Measurements from ENCODE around the gene TGM5. TPM values are rescaled to one million over a fixed set of nuclear protein-coding genes. Genes with fewer than 3 reads are reported as not detected.
"Not testable (repeated sequence)": the region's sequence is repeated elsewhere in the genome, so short reads cannot be mapped to it uniquely, and the experiment has no call there.

Gene TGM5
- total and polyA plus RNA-seq, 8 donors: not detected

GRCh38 chr15:43204016-43204901 lies 62.5 kb downstream of the TGM5 start:
- H3K9me3 ChIP-seq: no peaks in the 10 kb centered on the region
- intact Hi-C loops (cut with DNase I): no loop called here
- no peak overlapping the region for H3K4me3 ChIP-seq
- no peaks in the 10 kb centered on the region for H3K36me3 ChIP-seq
- peaks cover 0 to 16% of the 10 kb centered on the region in 2 donors for H3K27me3 ChIP-seq
- no peaks in the 10 kb centered on the region for H3K4me1 ChIP-seq
- TF ChIP-seq CTCF (IDR thresholded peaks at IDR 0.05): peak; percentile 36 to 38
- H3K27ac ChIP-seq: no peak overlapping the region
- ATAC-seq (peak; percentile 69), DNase-seq (peak in 1 of 4 donors; percentile 44)

GRCh38 chr15:43199945-43200488 lies 66.7 kb downstream of the TGM5 start:
- Histone ChIP-seq H3K27me3 (no peaks in the 10 kb centered on the region), H3K27ac (no peak overlapping the region), H3K36me3 (peaks cover 0 to 35% of the 10 kb centered on the region in 2 donors), H3K9me3 (no peaks in the 10 kb centered on the region), H3K4me1 (no peaks in the 10 kb centered on the region), H3K4me3 (no peak overlapping the region)
- ATAC-seq (no peak), DNase-seq (no peak)
- intact Hi-C loops (cut with DNase I): no loop called here
- TF ChIP-seq CTCF (IDR thresholded peaks at IDR 0.05): no peak

GRCh38 chr15:43198992-43199391 lies 67.7 kb downstream of the TGM5 start:
- Histone ChIP-seq H3K4me1 (no peaks in the 10 kb centered on the region), H3K36me3 (peaks cover 0 to 45% of the 10 kb centered on the region in 2 donors), H3K27me3 (no peaks in the 10 kb centered on the region), H3K9me3 (no peaks in the 10 kb centered on the region), H3K27ac (no peak overlapping the region), H3K4me3 (no peak overlapping the region)
- intact Hi-C loops (cut with DNase I): no loop called here
- DNase-seq: no peak
- no peak for ATAC-seq
- TF ChIP-seq CTCF (IDR thresholded peaks at IDR 0.05): no peak

- ATAC-seq; H3K4me1 ChIP-seq; H3K4me3 ChIP-seq; intact Hi-C loops (cut with DNase I); H3K9me3 ChIP-seq; DNase-seq; H3K27me3 ChIP-seq; H3K27ac ChIP-seq: not testable (repeated sequence)
- peaks cover 0 to 50% of the 10 kb centered on the region in 2 donors for H3K36me3 ChIP-seq
Measured at GRCh38 chr15:43198556-43198955, 68.2 kb downstream of the TGM5 start.

GRCh38 chr15:43197773-43198172 lies 69.0 kb downstream of the TGM5 start:
- ATAC-seq; H3K27me3 ChIP-seq; H3K27ac ChIP-seq; DNase-seq; intact Hi-C loops (cut with DNase I); H3K4me3 ChIP-seq; H3K4me1 ChIP-seq; H3K9me3 ChIP-seq: not testable (repeated sequence)
- H3K36me3 ChIP-seq: peaks cover 0 to 57% of the 10 kb centered on the region in 2 donors

- DNase-seq (no peak), ATAC-seq (no peak)
- Histone ChIP-seq H3K4me3 (no peak overlapping the region), H3K36me3 (peaks cover 0 to 66% of the 10 kb centered on the region in 2 donors), H3K27me3 (no peaks in the 10 kb centered on the region), H3K27ac (no peak overlapping the region), H3K4me1 (no peaks in the 10 kb centered on the region), H3K9me3 (no peaks in the 10 kb centered on the region)
- no peak for TF ChIP-seq CTCF (IDR thresholded peaks at IDR 0.05)
- intact Hi-C loops (cut with DNase I): no loop called here
Measured at GRCh38 chr15:43196760-43197548, 69.8 kb downstream of the TGM5 start.
